MM.1S (cell line): ENCODE results near the gene FUZ.

ENCODE experiments used
- CTCF ChIP-seq: fragments of 300-600 bp; sonication (generic); IDR thresholded peaks from 2 replicates; pipeline ENCODE4 v1.5.1; 2016; ENCODE audit warnings: antibody characterized with exemption, low read length, mixed read lengths
- EZH2 ChIP-seq: fragments of 300-600 bp; sonication (generic); optimal IDR thresholded peaks from 2 replicates; pipeline ENCODE3; 2017; ENCODE audit warnings: low read depth, mild to moderate bottlenecking, antibody characterized with exemption, low read length, mixed read lengths
- EZH2phosphoT487 ChIP-seq: fragments of 300-600 bp; sonication (generic); IDR thresholded peaks from 2 replicates; pipeline ENCODE4 v1.6.1; 2018; ENCODE audit warnings: antibody characterized with exemption, low read length

GRCh38 chr19:49838885-49839588, 25.9 kb upstream of the FUZ start:
- TF ChIP-seq CTCF (no peak), EZH2 (no peak), EZH2phosphoT487 (no peak)
